ENCODE results near the gene ALDH1A3. TPM values are rescaled to one million over a fixed set of nuclear protein-coding genes. Genes with fewer than 3 reads are reported as not detected.

ALDH1A3 gene
- total and polyA plus RNA-seq, 2 donors = 11.2 to 13.7 TPM

DNA sequence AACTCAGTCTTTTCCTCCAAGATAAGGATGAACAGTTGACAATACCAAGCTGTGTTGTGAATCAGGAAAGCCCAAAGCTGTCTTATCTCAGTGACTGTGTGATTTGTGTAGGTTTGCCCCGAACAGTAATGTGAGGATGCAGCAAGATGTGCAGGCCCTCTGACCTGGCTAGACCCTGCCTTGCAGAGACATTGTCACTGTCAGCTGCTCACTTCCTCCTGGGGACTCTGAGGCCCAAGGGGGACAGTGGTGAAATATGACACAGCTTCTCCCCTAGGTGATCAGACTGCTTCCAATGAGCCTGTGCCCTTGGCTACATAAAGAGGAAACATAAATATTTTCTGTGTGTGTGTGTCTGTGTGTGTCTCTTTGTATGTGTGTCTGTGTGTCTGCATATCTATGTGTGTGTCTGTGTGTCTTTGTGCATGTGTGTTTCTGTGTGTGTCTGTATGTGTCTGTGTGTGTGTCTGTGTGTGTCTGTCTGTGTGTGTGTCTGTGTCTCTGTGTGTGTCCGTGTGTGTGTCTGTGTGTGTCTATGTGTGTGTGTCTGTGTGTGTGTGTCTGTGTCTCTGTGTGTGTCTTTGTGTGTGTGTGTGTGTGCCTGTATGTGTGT is 61.2 kb downstream of the ALDH1A3 start:
- no peak overlapping the region for H3K27ac ChIP-seq (ENCODE audit: low read depth)
- 68% methylated on average over 2 of the region's 2 CpGs for WGBS
- DNase-seq (ENCODE audit: extremely low spot score) = no peak

DNA sequence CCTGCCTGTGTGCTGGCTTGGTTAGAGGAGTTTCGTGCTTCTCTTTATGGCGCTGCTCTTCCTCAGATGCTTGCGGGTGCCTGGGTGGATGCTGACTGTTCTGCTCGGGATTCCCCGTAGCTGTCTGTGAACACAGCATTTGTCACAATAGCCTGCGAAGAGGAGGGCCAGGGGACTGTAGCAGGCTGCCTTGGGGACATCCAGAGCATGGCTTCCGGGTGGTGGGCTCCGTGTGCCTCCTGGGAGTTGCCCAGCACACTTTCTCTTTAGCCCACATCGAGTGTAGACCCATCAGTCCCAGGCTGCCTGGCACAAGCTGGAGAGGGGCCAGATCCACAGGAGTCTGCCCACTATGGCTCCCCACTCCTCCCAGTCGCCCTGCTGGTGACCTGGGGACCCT is 61.9 kb downstream of the ALDH1A3 start:
- WGBS = 77% methylated on average over 10 of the region's 10 CpGs
- no peak for DNase-seq (ENCODE audit: extremely low spot score)

More for the DNA sequence above, 61.2 kb downstream of the ALDH1A3 start:
- Histone ChIP-seq H3K4me1 (ENCODE audit: insufficient read depth) (no peaks in the 10 kb centered on the region), H3K36me3 (ENCODE audit: insufficient read depth) (no peaks in the 10 kb centered on the region), H3K4me3 (ENCODE audit: low read depth, low read length) (no peak overlapping the region)

DNA sequence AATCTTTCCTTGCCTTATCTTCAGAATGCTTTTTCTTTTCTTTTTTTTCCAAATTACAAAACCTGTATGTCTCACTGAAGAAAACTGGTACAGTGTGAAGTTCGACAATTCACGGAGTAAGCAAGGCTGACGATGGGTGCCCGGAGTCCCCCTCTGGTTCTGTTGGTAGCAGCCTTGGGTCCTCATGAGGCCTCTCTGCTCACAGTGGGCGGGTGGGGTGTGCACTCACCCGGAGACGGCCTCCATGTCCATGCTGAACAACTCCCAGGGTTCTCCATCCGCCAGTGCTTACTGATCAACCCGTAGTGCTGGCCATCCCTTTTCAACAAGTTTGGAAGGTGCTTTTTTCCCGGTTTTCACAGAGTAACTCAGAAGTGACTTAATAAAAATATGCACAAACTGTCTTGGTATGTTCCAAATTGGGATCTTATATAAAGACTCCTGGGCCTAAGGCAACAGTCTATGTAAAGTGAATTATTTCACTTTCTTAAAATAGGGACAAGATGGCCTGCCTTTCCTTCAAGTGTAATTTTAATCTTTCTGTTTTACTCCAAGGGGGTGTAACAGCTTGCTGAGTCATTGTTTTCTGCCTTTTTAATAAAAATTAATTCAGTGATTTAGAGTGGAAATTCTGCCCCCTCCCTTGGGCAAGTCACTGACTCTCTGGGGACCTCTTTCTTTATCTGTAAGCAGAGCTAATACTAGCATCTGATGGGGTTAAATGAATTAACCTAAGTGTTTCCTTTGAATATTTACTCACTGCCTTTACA is 63.2 kb downstream of the ALDH1A3 start:
- Histone ChIP-seq H3K4me1 (ENCODE audit: insufficient read depth) (no peaks in the 10 kb centered on the region), H3K4me3 (ENCODE audit: low read depth, low read length) (no peak overlapping the region), H3K27ac (ENCODE audit: low read depth) (no peak overlapping the region), H3K36me3 (ENCODE audit: insufficient read depth) (no peaks in the 10 kb centered on the region)
- WGBS = 91% methylated on average over 10 of the region's 10 CpGs
- DNase-seq (ENCODE audit: extremely low spot score) = no peak

More for the DNA sequence above, 61.9 kb downstream of the ALDH1A3 start:
- H3K36me3 ChIP-seq (ENCODE audit: insufficient read depth) = no peaks in the 10 kb centered on the region
- no peak overlapping the region for H3K4me3 ChIP-seq (ENCODE audit: low read depth, low read length)
- no peaks in the 10 kb centered on the region for H3K4me1 ChIP-seq (ENCODE audit: insufficient read depth)
- no peak overlapping the region for H3K27ac ChIP-seq (ENCODE audit: low read depth)

- 60% methylated on average over 7 of the region's 7 CpGs for WGBS
- no peak for DNase-seq (ENCODE audit: extremely low spot score)
- H3K4me1 ChIP-seq (ENCODE audit: insufficient read depth) = no peaks in the 10 kb centered on the region
- no peak overlapping the region for H3K4me3 ChIP-seq (ENCODE audit: low read depth, low read length)
- H3K27ac ChIP-seq (ENCODE audit: low read depth) = no peak overlapping the region
- H3K36me3 ChIP-seq (ENCODE audit: insufficient read depth) = no peaks in the 10 kb centered on the region
Measured at GRCh38 chr15:100944244-100944895, 64.7 kb downstream of the ALDH1A3 start.

DNA sequence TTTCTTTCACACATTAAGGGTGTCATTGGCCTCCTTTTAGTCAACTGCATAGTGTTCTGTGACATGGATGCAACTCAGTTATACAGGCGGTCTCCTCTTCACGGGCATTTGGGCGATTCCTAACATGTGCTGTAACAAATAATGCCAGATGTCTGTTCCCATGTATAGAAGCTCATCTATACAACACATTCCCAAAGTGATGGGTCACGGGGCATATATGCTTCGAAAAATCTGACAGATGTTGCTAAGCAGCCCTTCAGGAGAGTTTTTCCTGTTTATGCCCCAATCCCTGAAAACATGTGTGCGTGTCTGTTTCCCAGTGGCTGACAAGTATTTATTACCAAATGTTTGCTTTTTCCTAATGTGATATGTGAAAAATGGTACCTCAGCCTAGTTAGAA is 65.4 kb downstream of the ALDH1A3 start:
- Histone ChIP-seq H3K36me3 (ENCODE audit: insufficient read depth) (no peaks in the 10 kb centered on the region), H3K4me1 (ENCODE audit: insufficient read depth) (no peaks in the 10 kb centered on the region), H3K4me3 (ENCODE audit: low read depth, low read length) (no peak overlapping the region), H3K27ac (ENCODE audit: low read depth) (no peak overlapping the region)
- DNase-seq (ENCODE audit: extremely low spot score) = no peak
- WGBS = 81% methylated on average over 6 of the region's 6 CpGs

DNA sequence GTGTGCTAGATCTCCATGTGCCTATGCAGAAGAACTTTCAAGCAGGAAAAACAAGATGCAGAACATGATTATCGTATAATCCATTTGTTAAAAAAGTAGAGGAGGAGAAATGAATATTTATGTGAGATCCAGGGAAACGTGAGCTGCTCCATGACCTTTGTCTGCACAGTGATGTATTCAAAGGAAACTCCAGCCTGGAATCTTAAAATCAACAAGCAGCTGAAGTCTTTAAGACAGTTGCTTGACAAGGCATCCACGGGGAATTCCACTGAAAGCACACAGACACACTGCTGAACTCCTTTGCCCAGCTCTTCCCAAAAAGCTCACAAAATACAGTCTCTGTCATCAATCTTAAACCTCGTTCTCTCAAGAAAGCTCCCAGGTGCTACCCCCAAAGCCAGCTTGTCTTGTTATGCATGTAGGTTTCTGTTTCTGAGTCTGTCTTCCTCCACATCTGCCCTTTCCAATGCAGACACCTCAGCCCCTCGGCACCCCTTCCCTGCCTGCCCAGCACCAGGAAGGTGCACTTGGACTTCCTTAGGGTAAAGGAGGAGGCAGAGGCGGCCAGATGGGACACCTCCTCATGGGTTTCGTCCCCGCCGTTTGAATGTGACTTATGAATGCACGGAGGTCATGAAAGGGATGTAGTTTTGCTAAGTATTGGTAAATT is 68.3 kb downstream of the ALDH1A3 start:
- Histone ChIP-seq H3K27ac (ENCODE audit: low read depth) (no peak overlapping the region), H3K4me1 (ENCODE audit: insufficient read depth) (no peaks in the 10 kb centered on the region), H3K36me3 (ENCODE audit: insufficient read depth) (no peaks in the 10 kb centered on the region), H3K4me3 (ENCODE audit: low read depth, low read length) (no peak overlapping the region)
- DNase-seq (ENCODE audit: extremely low spot score) = no peak
- 68% methylated on average over 10 of the region's 10 CpGs for WGBS

GRCh38 chr15:100948430-100948762 is 68.8 kb downstream of the ALDH1A3 start:
- Histone ChIP-seq H3K36me3 (ENCODE audit: insufficient read depth) (no peaks in the 10 kb centered on the region), H3K27ac (ENCODE audit: low read depth) (no peak overlapping the region), H3K4me1 (ENCODE audit: insufficient read depth) (no peaks in the 10 kb centered on the region), H3K4me3 (ENCODE audit: low read depth, low read length) (no peak overlapping the region)
- no peak for DNase-seq (ENCODE audit: extremely low spot score)
- WGBS = 94% methylated on average over 3 of the region's 3 CpGs

DNA sequence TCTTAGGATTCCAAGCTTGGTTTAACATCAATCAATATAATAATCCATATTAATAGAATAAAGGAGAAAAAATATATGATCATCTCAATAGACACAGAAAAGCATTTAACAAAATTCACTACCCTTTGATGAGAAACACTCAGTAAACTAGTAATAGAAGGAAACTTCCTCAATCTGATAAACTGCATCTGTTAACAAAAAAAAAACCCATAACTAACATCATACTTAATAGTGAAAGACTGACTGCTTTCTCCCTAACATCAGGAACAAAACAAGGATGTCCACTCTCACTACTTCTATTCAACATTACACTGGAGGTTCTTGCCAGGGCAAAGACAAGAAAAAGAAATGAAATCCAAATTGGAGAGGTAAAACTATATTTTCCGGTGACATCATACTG is 70.1 kb downstream of the ALDH1A3 start:
- no peak for DNase-seq (ENCODE audit: extremely low spot score)
- no peaks in the 10 kb centered on the region for H3K4me1 ChIP-seq (ENCODE audit: insufficient read depth)
- H3K27ac ChIP-seq (ENCODE audit: low read depth) = no peak overlapping the region
- no peaks in the 10 kb centered on the region for H3K36me3 ChIP-seq (ENCODE audit: insufficient read depth)
- H3K4me3 ChIP-seq (ENCODE audit: low read depth, low read length) = no peak overlapping the region
- 95% methylated on average over 1 of the region's 1 CpG for WGBS

- no peaks in the 10 kb centered on the region for H3K4me1 ChIP-seq (ENCODE audit: insufficient read depth)
- H3K27ac ChIP-seq (ENCODE audit: low read depth) = no peak overlapping the region
- H3K36me3 ChIP-seq (ENCODE audit: insufficient read depth) = no peaks in the 10 kb centered on the region
- DNase-seq (ENCODE audit: extremely low spot score) = no peak
- 88% methylated on average over 5 of the region's 5 CpGs for WGBS
- no peak overlapping the region for H3K4me3 ChIP-seq (ENCODE audit: low read depth, low read length)
Measured at GRCh38 chr15:100951965-100952364, 72.3 kb downstream of the ALDH1A3 start.

DNA sequence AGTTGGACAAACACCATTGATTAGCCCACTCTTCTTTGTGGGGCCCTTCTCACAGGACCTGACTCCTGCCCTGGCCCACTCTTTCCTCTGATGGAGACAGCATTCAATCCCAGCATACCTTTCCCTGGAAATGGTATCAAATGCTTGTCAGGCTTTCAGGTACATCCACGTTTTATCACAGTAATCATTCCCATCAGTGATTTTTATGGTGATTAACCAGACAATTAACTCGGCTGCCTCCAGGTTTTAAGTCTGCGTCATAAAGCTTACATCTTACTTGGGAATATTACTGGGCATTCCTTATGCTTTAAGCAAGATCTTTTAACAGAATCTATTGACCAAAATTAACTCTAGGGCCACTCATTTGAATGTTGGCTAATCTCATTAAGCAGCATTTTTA is 72.9 kb downstream of the ALDH1A3 start:
- H3K36me3 ChIP-seq (ENCODE audit: insufficient read depth) = no peaks in the 10 kb centered on the region
- WGBS = 71% methylated on average over 3 of the region's 3 CpGs

GRCh38 chr15:100958326-100959065 is 78.9 kb downstream of the ALDH1A3 start:
- H3K4me1 ChIP-seq (ENCODE audit: insufficient read depth) = no peaks in the 10 kb centered on the region
- 62% methylated on average over 10 of the region's 10 CpGs for WGBS
- no peak overlapping the region for H3K27ac ChIP-seq (ENCODE audit: low read depth)
- no peaks in the 10 kb centered on the region for H3K36me3 ChIP-seq (ENCODE audit: insufficient read depth)
- no peak overlapping the region for H3K4me3 ChIP-seq (ENCODE audit: low read depth, low read length)
- no peak for DNase-seq (ENCODE audit: extremely low spot score)

More for the DNA sequence above, 72.9 kb downstream of the ALDH1A3 start:
- Histone ChIP-seq H3K4me3 (ENCODE audit: low read depth, low read length) (no peak overlapping the region), H3K27ac (ENCODE audit: low read depth) (no peak overlapping the region), H3K4me1 (ENCODE audit: insufficient read depth) (no peaks in the 10 kb centered on the region)
- DNase-seq (ENCODE audit: extremely low spot score) = no peak

GRCh38 chr15:100959066-100960050 is 79.7 kb downstream of the ALDH1A3 start:
- H3K27ac ChIP-seq (ENCODE audit: low read depth) = no peak overlapping the region
- no peaks in the 10 kb centered on the region for H3K4me1 ChIP-seq (ENCODE audit: insufficient read depth)
- 79% methylated on average over 14 of the region's 14 CpGs for WGBS

More at GRCh38 chr15:100959066-100960050, 79.7 kb downstream of the ALDH1A3 start:
- no peaks in the 10 kb centered on the region for H3K36me3 ChIP-seq (ENCODE audit: insufficient read depth)
- H3K4me3 ChIP-seq (ENCODE audit: low read depth, low read length) = no peak overlapping the region
- no peak for DNase-seq (ENCODE audit: extremely low spot score)
